Esophagus squamous epithelium (tissue), 5 donors: ENCODE results near the gene TCN1. TPM values are rescaled to one million over a fixed set of nuclear protein-coding genes. Genes with fewer than 3 reads are reported as not detected.

Experiments used
- DNase-seq: peaks from one replicate; lab custom pipeline; 2025; lab: John Stamatoyannopoulos, UW
- H3K27ac ChIP-seq, 4 donors: fragments of 200-600 bp; sonication (generic); one replicate each; pipeline ENCODE4 v1.5.1; 2016 to 2019; ENCODE audit warnings: mild to moderate bottlenecking in 1 of 4
- H3K27me3 ChIP-seq, 4 donors: fragments of 200-600 bp; sonication (generic); 1 replicate in 3 of 4; 2 replicates in 1 of 4; pipeline versions ENCODE4 v1.5.1 to v1.6.0; 2017 to 2021; ENCODE audit warnings: antibody characterized with exemption in 1 of 4
- H3K36me3 ChIP-seq, 3 donors: fragments of 200-600 bp; sonication (generic); one replicate each; pipeline ENCODE4 v1.5.1; 2016 to 2019
- H3K4me1 ChIP-seq, 3 donors: fragments of 200-600 bp; sonication (generic); one replicate each; pipeline ENCODE4 v1.5.1; 2017 to 2019
- H3K4me3 ChIP-seq, 4 donors: fragments of 200-600 bp; sonication (generic); 1 replicate in 3 of 4; 2 replicates in 1 of 4; pipeline ENCODE4 v1.5.1; 2016 to 2019; ENCODE audit warnings: mild to moderate bottlenecking in 2 of 4, moderate library complexity in 1 of 4
- H3K9me3 ChIP-seq, 3 donors: fragments of 200-600 bp; sonication (generic); one replicate each; pipeline ENCODE4 v1.5.1; 2016 to 2019
- POLR2A ChIP-seq, 4 donors: fragments of 450-650 bp; IDR thresholded peaks; one replicate each; pipeline ENCODE4 v1.6.1; 2017; ENCODE audit warnings: antibody characterized with exemption in 4 of 4, mild to moderate bottlenecking in 4 of 4, moderate library complexity in 3 of 4
- WGBS, 2 donors: methylation state at CpG; one replicate each; pipeline ENCODE4 v1.1.5; 2018; 5-methylcytosine and 5-hydroxymethylcytosine counted together
- intact Hi-C: fragments of 100-400 bp; cut with DNase I; formaldehyde crosslinking; loops from one replicate; pipeline ENCODE4 v1.15.0; 2022
- total RNA-seq, 4 donors: library from RNA; depleted of rRNA; stranded (reverse); fragments of >200 nt; gene quantifications; one replicate each; pipeline ENCODE4 v1.1.0, GENCODE V29; 2016
- TF ChIP-seq, protein P1 (sequence below), 6 experiments: fragments of 450-650 bp in 4 of 6; fragments of 200-600 bp in 2 of 6; sonication (generic) in 2 of 6; IDR thresholded peaks; one replicate each; pipeline ENCODE4 v1.5.1; 2016 to 2019; ENCODE audit warnings: antibody characterized with exemption in 6 of 6, mild to moderate bottlenecking in 4 of 6, moderate library complexity in 4 of 6
- donor health status: DM: yes; HTN: yes; CAD: no.

TCN1 gene
- total RNA-seq, 4 donors from 2014 or later: 10.3 to 108 (median 39.0) TPM

DNA sequence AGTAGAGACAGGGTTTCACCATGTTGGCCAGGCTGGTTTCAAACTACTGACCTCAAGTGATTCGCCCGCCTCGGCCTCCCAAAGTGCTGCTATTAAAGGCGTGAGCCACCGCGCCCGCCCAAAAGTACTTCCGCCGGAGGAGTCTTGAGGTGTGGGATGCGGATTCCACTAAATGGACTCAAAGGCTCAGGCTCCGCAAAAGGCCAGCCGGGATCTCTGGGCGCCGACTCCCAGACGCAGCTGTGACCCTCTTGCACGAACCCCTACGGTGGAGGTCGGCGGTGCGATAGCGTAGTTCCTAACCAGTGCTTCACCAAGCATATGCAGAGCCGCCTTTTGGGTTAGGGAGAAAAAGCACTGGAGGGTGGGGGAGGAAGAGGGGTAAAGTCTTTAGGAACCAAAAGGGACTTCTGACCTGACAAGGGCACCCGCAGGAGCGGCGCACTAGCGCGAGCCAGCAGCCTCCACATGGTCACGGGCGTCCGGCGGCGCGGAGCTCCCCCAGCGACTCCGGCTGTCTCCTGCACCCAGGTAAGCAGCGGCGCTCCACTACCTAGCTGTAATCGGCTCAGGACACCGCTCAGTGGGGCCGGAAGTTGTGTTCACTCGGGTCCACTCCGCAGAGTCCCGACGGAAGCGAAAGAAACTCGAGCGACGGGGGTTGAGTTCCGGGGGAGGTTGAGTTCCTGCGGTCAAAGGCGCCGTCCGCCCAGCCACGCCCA, 55.9 kb downstream of the TCN1 start, which contains the start of gene MRPL16:
TSS of gene MRPL16 (minus strand) at position 590 of the 722 bp plus-strand sequence. CDS start at position 470, 120 bp downstream.
- TF ChIP-seq, protein P1, sequence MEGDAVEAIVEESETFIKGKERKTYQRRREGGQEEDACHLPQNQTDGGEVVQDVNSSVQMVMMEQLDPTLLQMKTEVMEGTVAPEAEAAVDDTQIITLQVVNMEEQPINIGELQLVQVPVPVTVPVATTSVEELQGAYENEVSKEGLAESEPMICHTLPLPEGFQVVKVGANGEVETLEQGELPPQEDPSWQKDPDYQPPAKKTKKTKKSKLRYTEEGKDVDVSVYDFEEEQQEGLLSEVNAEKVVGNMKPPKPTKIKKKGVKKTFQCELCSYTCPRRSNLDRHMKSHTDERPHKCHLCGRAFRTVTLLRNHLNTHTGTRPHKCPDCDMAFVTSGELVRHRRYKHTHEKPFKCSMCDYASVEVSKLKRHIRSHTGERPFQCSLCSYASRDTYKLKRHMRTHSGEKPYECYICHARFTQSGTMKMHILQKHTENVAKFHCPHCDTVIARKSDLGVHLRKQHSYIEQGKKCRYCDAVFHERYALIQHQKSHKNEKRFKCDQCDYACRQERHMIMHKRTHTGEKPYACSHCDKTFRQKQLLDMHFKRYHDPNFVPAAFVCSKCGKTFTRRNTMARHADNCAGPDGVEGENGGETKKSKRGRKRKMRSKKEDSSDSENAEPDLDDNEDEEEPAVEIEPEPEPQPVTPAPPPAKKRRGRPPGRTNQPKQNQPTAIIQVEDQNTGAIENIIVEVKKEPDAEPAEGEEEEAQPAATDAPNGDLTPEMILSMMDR (IDR thresholded peaks at IDR 0.05): peak in 4 of 6 experiments; percentile 24 to 60 (median 38)
- peak in 2 of 4 donors; percentile 39 to 50 for TF ChIP-seq POLR2A (IDR thresholded peaks at IDR 0.05)
- H3K27ac ChIP-seq: peak within 1 kb of the TSS; percentile 80 to 90 (median 86)
- no peaks in the 10 kb centered on the region for H3K9me3 ChIP-seq
- peak; percentile 58 for DNase-seq
- peaks cover 0 to 37% (median 15%) of the 10 kb centered on the region in 3 donors for H3K36me3 ChIP-seq
- H3K27me3 ChIP-seq: peaks cover 0 to 4% (median 0%) of the 10 kb centered on the region in 4 donors
- peak within 1 kb of the TSS; percentile 70 to 89 (median 79) for H3K4me3 ChIP-seq
- WGBS, 2 donors: 1 to 2% methylated on average over 16 to 29 of the region's 54 CpGs
- H3K4me1 ChIP-seq: peaks cover 6 to 19% (median 8%) of the 10 kb centered on the region in 3 donors
- intact Hi-C loops: no loop called here

DNA sequence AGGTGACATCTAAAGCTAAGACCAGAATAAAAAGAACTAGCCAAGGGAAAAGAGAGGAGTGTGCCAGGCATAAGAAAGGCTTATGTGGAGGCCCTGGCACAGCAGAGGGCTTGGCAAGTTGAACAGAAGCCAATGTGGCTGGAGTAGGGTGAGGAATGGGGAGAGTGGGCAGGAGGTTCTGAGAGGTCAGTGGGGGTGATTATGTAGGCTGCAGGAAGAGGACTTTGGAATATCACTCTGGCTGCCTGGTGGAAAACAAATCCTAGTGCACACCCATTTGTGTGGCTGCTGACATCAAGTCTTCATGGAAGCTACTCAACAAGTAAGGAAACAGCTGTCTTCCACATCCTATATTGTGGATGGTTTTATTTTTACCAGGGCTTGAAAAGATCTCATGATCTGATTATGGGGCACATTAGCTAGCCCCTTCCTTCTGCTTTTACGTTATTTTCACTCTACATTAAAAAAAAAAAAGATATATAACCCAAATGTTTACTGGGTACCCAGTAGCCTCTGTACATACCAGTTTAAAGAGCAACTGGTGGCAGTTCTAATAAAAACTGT, 59.2 kb downstream of the TCN1 start:
- TF ChIP-seq, protein P1 (IDR thresholded peaks at IDR 0.05): no peak
- no peak for TF ChIP-seq POLR2A (IDR thresholded peaks at IDR 0.05)
- 47 to 70% methylated on average over 1 of the region's 1 CpG for WGBS, 2 donors
- no peak overlapping the region for H3K4me3 ChIP-seq
- no peak overlapping the region for H3K27ac ChIP-seq
- H3K27me3 ChIP-seq: no peaks in the 10 kb centered on the region
- intact Hi-C loops: loop anchor here (10.0 kb wide), 1 partner anchor 132 kb away; no protein-coding TSS in a partner anchor
- peaks cover 0 to 64% (median 19%) of the 10 kb centered on the region in 3 donors for H3K36me3 ChIP-seq
- no peak for DNase-seq
- no peaks in the 10 kb centered on the region for H3K9me3 ChIP-seq
- peaks cover 6 to 22% (median 8%) of the 10 kb centered on the region in 3 donors for H3K4me1 ChIP-seq

DNA sequence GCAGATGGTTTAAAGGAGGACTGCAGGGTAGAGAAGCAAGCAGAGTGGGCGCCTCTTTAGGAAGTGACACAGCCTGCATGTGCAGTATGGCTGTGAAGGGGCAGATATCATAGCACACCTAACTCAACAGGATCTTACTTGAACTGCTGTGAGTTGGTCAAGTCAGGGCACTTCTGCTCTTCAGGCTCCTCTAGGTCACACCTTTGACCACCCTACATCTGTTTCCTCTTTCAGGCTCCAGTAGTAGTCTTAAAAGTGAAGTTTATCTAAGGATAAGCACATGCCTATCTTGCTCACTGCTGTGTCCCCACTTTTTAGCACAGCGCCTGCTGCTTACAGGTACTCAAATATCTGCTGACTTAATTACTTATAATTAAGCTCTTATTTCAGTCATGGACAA, 62.2 kb downstream of the TCN1 start:
- H3K4me3 ChIP-seq: no peak overlapping the region
- peaks cover 0 to 27% (median 3%) of the 10 kb centered on the region in 3 donors for H3K4me1 ChIP-seq
- TF ChIP-seq, protein P1 (IDR thresholded peaks at IDR 0.05): no peak
- TF ChIP-seq POLR2A (IDR thresholded peaks at IDR 0.05): no peak
- no peak for DNase-seq
- intact Hi-C loops: loop anchor here (5.0 to 10.0 kb wide), 2 partner anchors 52 to 129 kb away; no protein-coding TSS in a partner anchor
- no peaks in the 10 kb centered on the region for H3K9me3 ChIP-seq
- no peak overlapping the region for H3K27ac ChIP-seq
- H3K27me3 ChIP-seq: no peaks in the 10 kb centered on the region
- H3K36me3 ChIP-seq: peaks cover 0 to 76% (median 19%) of the 10 kb centered on the region in 3 donors
- 100% methylated on average over 2 of the region's 2 CpGs for WGBS, 2 donors

Other genes starting within 250 kb of the TCN1 start
- 10 to 100 TPM; 11.2 to 17.9 (median 15.3) TPM for gene PATL1, start 197.4 kb downstream of the TCN1 start, total RNA-seq
- gene OR10V1, start 152.6 kb downstream of the TCN1 start, total RNA-seq: not detected
- 10 to 100 TPM; 12.9 to 25.6 (median 19.3) TPM for gene STX3, start 111.1 kb downstream of the TCN1 start, total RNA-seq
- 10 to 100 TPM; 31.4 to 41.6 (median 40.3) TPM for gene MRPL16, start 55.7 kb downstream of the TCN1 start, total RNA-seq
- not detected for gene CBLIF, start 21.0 kb downstream of the TCN1 start, total RNA-seq
- gene OOSP3, start 12.3 kb upstream of the TCN1 start, total RNA-seq: not detected
- not detected for gene OOSP1, start 71.9 kb upstream of the TCN1 start, total RNA-seq
- under 1 TPM in 1 of 4 donors, not detected in 3; 0.95 TPM for gene OOSP4A, start 97.5 kb upstream of the TCN1 start, total RNA-seq
- gene OOSP4B, start 150.7 kb upstream of the TCN1 start, total RNA-seq: not detected
- gene OOSP2, start 173.9 kb upstream of the TCN1 start, total RNA-seq: not detected
- gene MS4A3, start 190.2 kb upstream of the TCN1 start, total RNA-seq: not detected
- 10 to 100 TPM in 1 of 4 donors, under 1 TPM in 1, not detected in 2; 0.12 to 13.2 TPM for gene MS4A2, start 222.2 kb upstream of the TCN1 start, total RNA-seq